GM21786 (cell line): ENCODE measurements around the gene YPEL1.
A peak's percentile ranks its signal among the peaks of the same experiment; 100 is the strongest.

Experiments
- ATAC-seq: cut with Tn5 transposase; IDR thresholded peaks from one replicate; pipeline ENCODE4 v1.9.1; 2021; ENCODE audit not compliant: unreplicated experiment

YPEL1 gene

GRCh38 chr22:21659864-21660525 lies 75.6 kb downstream of the YPEL1 start:
- no peak for ATAC-seq

GRCh38 chr22:21657360-21658032 lies 78.1 kb downstream of the YPEL1 start:
- peak; percentile 76 for ATAC-seq

- ATAC-seq: no peak
Measured at GRCh38 chr22:21657020-21657359, 78.6 kb downstream of the YPEL1 start.

GRCh38 chr22:21652547-21653545 lies 82.7 kb downstream of the YPEL1 start:
- ATAC-seq: no peak

GRCh38 chr22:21652010-21652546 lies 83.5 kb downstream of the YPEL1 start:
- peak; percentile 89 for ATAC-seq

- ATAC-seq: peak; percentile 12
Measured at GRCh38 chr22:21651521-21652009, 84.0 kb downstream of the YPEL1 start.

- ATAC-seq: no peak
Measured at GRCh38 chr22:21650823-21651520, 84.6 kb downstream of the YPEL1 start.

GRCh38 chr22:21650280-21650679 lies 85.3 kb downstream of the YPEL1 start:
- no peak for ATAC-seq
